NCI-H2227 (cell line): ENCODE results near the gene LRFN2.

Experiments used
- DNase-seq: peaks from one replicate; lab custom pipeline; 2025; ENCODE audit not compliant: unreplicated experiment; lab: John Stamatoyannopoulos, UW

Gene LRFN2

GRCh38 chr6:40438246-40438887, 148.8 kb downstream of the LRFN2 start:
- no peak for DNase-seq

GRCh38 chr6:40437631-40438030, 149.5 kb downstream of the LRFN2 start:
- no peak for DNase-seq

GRCh38 chr6:40436685-40437604, 150.2 kb downstream of the LRFN2 start:
- no peak for DNase-seq

- DNase-seq: no peak
Observed at GRCh38 chr6:40432982-40433381, 154.2 kb downstream of the LRFN2 start.

- no peak for DNase-seq
Observed at GRCh38 chr6:40431706-40432105, 155.5 kb downstream of the LRFN2 start.

GRCh38 chr6:40427196-40427595, 160.0 kb downstream of the LRFN2 start:
- no peak for DNase-seq

GRCh38 chr6:40426346-40427066, 160.7 kb downstream of the LRFN2 start:
- no peak for DNase-seq

- DNase-seq: no peak
Observed at GRCh38 chr6:40425192-40425919, 161.8 kb downstream of the LRFN2 start.

GRCh38 chr6:40422046-40422445, 165.1 kb downstream of the LRFN2 start:
- no peak for DNase-seq

- DNase-seq: no peak
Observed at GRCh38 chr6:40419946-40420728, 167.0 kb downstream of the LRFN2 start.

GRCh38 chr6:40419377-40419776, 167.8 kb downstream of the LRFN2 start:
- no peak for DNase-seq

GRCh38 chr6:40417031-40417430, 170.1 kb downstream of the LRFN2 start:
- DNase-seq: no peak

GRCh38 chr6:40414617-40415016, 172.5 kb downstream of the LRFN2 start:
- no peak for DNase-seq

GRCh38 chr6:40413239-40413638, 173.9 kb downstream of the LRFN2 start:
- peak; percentile 46 for DNase-seq

- DNase-seq: no peak
Observed at GRCh38 chr6:40411881-40412280, 175.3 kb downstream of the LRFN2 start.

- peak; percentile 10 for DNase-seq
Observed at GRCh38 chr6:40410821-40411220, 176.3 kb downstream of the LRFN2 start.

- DNase-seq: no peak
Observed at GRCh38 chr6:40409716-40410397, 177.3 kb downstream of the LRFN2 start.

GRCh38 chr6:40408786-40409542, 178.2 kb downstream of the LRFN2 start:
- DNase-seq: no peak

GRCh38 chr6:40407239-40407638, 179.9 kb downstream of the LRFN2 start:
- no peak for DNase-seq
